Vagina (tissue), 2 donors: ENCODE data around the gene POLRMT. TPM values are rescaled to one million over a fixed set of nuclear protein-coding genes. Genes with fewer than 3 reads are reported as not detected.

ENCODE experiments used
- DNase-seq, 2 donors: peaks; one replicate each; pipeline ENCODE4 v3.0.0-alpha.2; 2017; ENCODE audit errors: extremely low spot score in 2 of 2
- H3K27ac ChIP-seq: fragments of 200-600 bp; sonication (generic); one replicate; pipeline ENCODE4 v1.5.1; 2019
- H3K27me3 ChIP-seq: fragments of 200-600 bp; sonication (generic); one replicate; pipeline ENCODE4 v1.5.1; 2019
- H3K36me3 ChIP-seq, 2 donors: fragments of 200-600 bp; sonication (generic); one replicate each; pipeline ENCODE4 v1.5.1; 2017 to 2019
- H3K4me1 ChIP-seq: fragments of 200-600 bp; sonication (generic); one replicate; pipeline ENCODE4 v1.5.1; 2019
- H3K4me3 ChIP-seq, 2 donors: fragments of 200-600 bp; sonication (generic); 1 replicate in 1 of 2; 2 replicates in 1 of 2; pipeline ENCODE4 v1.5.1; 2016 to 2019
- H3K9me3 ChIP-seq: fragments of 200-600 bp; sonication (generic); one replicate; pipeline ENCODE4 v1.5.1; 2019
- CTCF ChIP-seq, 3 experiments: fragments of 450-650 bp in 2 of 3; fragments of 200-600 bp in 1 of 3; sonication (generic) in 1 of 3; IDR thresholded peaks; one replicate each; pipeline ENCODE4 v1.5.1; 2017 to 2019; ENCODE audit warnings: antibody characterized with exemption in 3 of 3, mild to moderate bottlenecking in 2 of 3, moderate library complexity in 2 of 3
- POLR2A ChIP-seq, 2 donors: fragments of 450-650 bp; IDR thresholded peaks; one replicate each; pipeline ENCODE4 v1.6.1; 2017; ENCODE audit warnings: antibody characterized with exemption in 2 of 2, mild to moderate bottlenecking in 2 of 2, moderate library complexity in 2 of 2
- POLR2AphosphoS5 ChIP-seq, 2 donors: sonication (generic); formaldehyde crosslinking; IDR thresholded peaks; one replicate each; pipeline ENCODE4 v1.9.0; 2017; ENCODE audit warnings: antibody characterized with exemption in 2 of 2, mild to moderate bottlenecking in 2 of 2, low read depth in 1 of 2; ENCODE audit not compliant: insufficient read depth in 1 of 2
- intact Hi-C: fragments of 100-400 bp; cut with DNase I; formaldehyde crosslinking; loops from one replicate; pipeline ENCODE4 v1.15.1; 2023
- total RNA-seq: library from RNA; depleted of rRNA; stranded (reverse); fragments of >200 nt; gene quantifications from one replicate; pipeline ENCODE4 v1.2.3, GENCODE V29; 2016

POLRMT gene
- total RNA-seq, 1 donor from 2014 or later, result 33.9 TPM

- no peak for DNase-seq
- no peak overlapping the region for H3K4me3 ChIP-seq
- intact Hi-C loops, result no loop called here
These were observed 20.4 kb downstream of the POLRMT start for GRCh38 chr19:612941-613340.

GRCh38 chr19:611481-611868 lies 21.9 kb downstream of the POLRMT start:
- H3K27me3 ChIP-seq, result no peaks in the 10 kb centered on the region

More at GRCh38 chr19:612941-613340, 20.4 kb downstream of the POLRMT start:
- H3K27me3 ChIP-seq, result no peaks in the 10 kb centered on the region
- no peak for TF ChIP-seq CTCF (IDR thresholded peaks at IDR 0.05)
- no peak for TF ChIP-seq POLR2A (IDR thresholded peaks at IDR 0.05)
- TF ChIP-seq POLR2AphosphoS5 (IDR thresholded peaks at IDR 0.05; ENCODE audit: insufficient read depth in 1 of 2, low read depth in 1 of 2), result no peak
- H3K27ac ChIP-seq, result no peak overlapping the region
- H3K4me1 ChIP-seq, result peaks cover 17% of the 10 kb centered on the region
- H3K9me3 ChIP-seq, result no peaks in the 10 kb centered on the region
- H3K36me3 ChIP-seq, result peaks cover 0 to 7% of the 10 kb centered on the region in 2 donors

GRCh38 chr19:610801-611480 lies 22.4 kb downstream of the POLRMT start:
- Histone ChIP-seq H3K4me3 (peak overlapping the region; percentile 26 to 43), H3K27me3 (no peaks in the 10 kb centered on the region), H3K9me3 (no peaks in the 10 kb centered on the region), H3K36me3 (no peaks in the 10 kb centered on the region), H3K4me1 (peaks cover 17% of the 10 kb centered on the region), H3K27ac (no peak overlapping the region)
- no peak for DNase-seq
- TF ChIP-seq CTCF (IDR thresholded peaks at IDR 0.05) (no peak), POLR2AphosphoS5 (IDR thresholded peaks at IDR 0.05; ENCODE audit: insufficient read depth in 1 of 2, low read depth in 1 of 2) (no peak), POLR2A (IDR thresholded peaks at IDR 0.05) (no peak)
- intact Hi-C loops, result no loop called here

More at GRCh38 chr19:611481-611868, 21.9 kb downstream of the POLRMT start:
- TF ChIP-seq POLR2AphosphoS5 (IDR thresholded peaks at IDR 0.05; ENCODE audit: insufficient read depth in 1 of 2, low read depth in 1 of 2) (no peak), CTCF (IDR thresholded peaks at IDR 0.05) (no peak), POLR2A (IDR thresholded peaks at IDR 0.05) (no peak)
- Histone ChIP-seq H3K4me3 (peak overlapping the region in 1 of 2 donors; percentile 43), H3K27ac (no peak overlapping the region), H3K36me3 (no peaks in the 10 kb centered on the region), H3K9me3 (no peaks in the 10 kb centered on the region), H3K4me1 (peaks cover 17% of the 10 kb centered on the region)
- no peak for DNase-seq
- intact Hi-C loops, result no loop called here

GRCh38 chr19:610071-610800 lies 23.1 kb downstream of the POLRMT start:
- Histone ChIP-seq H3K27me3 (no peaks in the 10 kb centered on the region), H3K36me3 (no peaks in the 10 kb centered on the region), H3K27ac (no peak overlapping the region), H3K4me3 (peak overlapping the region; percentile 26 to 43), H3K4me1 (peaks cover 17% of the 10 kb centered on the region), H3K9me3 (no peaks in the 10 kb centered on the region)
- TF ChIP-seq POLR2A (IDR thresholded peaks at IDR 0.05), result no peak
- no peak for TF ChIP-seq POLR2AphosphoS5 (IDR thresholded peaks at IDR 0.05; ENCODE audit: insufficient read depth in 1 of 2, low read depth in 1 of 2)
- no peak for TF ChIP-seq CTCF (IDR thresholded peaks at IDR 0.05)
- intact Hi-C loops, result no loop called here
- no peak for DNase-seq

- H3K4me3 ChIP-seq, result no peak overlapping the region
- H3K4me1 ChIP-seq, result peaks cover 17% of the 10 kb centered on the region
- H3K9me3 ChIP-seq, result no peaks in the 10 kb centered on the region
- DNase-seq, result no peak
- TF ChIP-seq POLR2AphosphoS5 (IDR thresholded peaks at IDR 0.05; ENCODE audit: insufficient read depth in 1 of 2, low read depth in 1 of 2) (no peak), POLR2A (IDR thresholded peaks at IDR 0.05) (no peak), CTCF (IDR thresholded peaks at IDR 0.05) (no peak)
- H3K27me3 ChIP-seq, result no peaks in the 10 kb centered on the region
- no peaks in the 10 kb centered on the region for H3K36me3 ChIP-seq
- intact Hi-C loops, result no loop called here
- no peak overlapping the region for H3K27ac ChIP-seq
These were observed 24.4 kb downstream of the POLRMT start for GRCh38 chr19:609004-609346.
